H1 (cell line): ENCODE measurements around the gene ARHGEF19.

Experiments
- ASH2L ChIP-seq: fragments of 200-600, 300-600 bp; sonication (generic); IDR thresholded peaks from one replicate; pipeline ENCODE4 v1.7.1; 2017; ENCODE audit warnings: low read length
- CBX5 ChIP-seq: fragments of 300-800, 300-1000 bp; sonication (generic); IDR thresholded peaks from 2 replicates; pipeline ENCODE4 v1.7.1; 2016; ENCODE audit warnings: antibody characterized with exemption, low read length, low read depth
- CTCF ChIP-seq, 3 experiments: IDR thresholded peaks; 1 replicate in 2 of 3; 2 replicates in 1 of 3; pipeline versions ENCODE4 v1.5.1 to v1.6.1; 2011; ENCODE audit warnings: low read length in 3 of 3, mild to moderate bottlenecking in 3 of 3, inconsistent platforms in 2 of 3, low read depth in 1 of 3, moderate library complexity in 1 of 3; ENCODE audit not compliant: insufficient read depth in 1 of 3; ENCODE audit errors: control extremely low read depth in 1 of 3
- EZH2 ChIP-seq: fragments of 200-600 bp; sonication (generic); IDR thresholded peaks from 2 replicates; pipeline ENCODE4 v1.7.1; 2012; ENCODE audit warnings: low read depth, mild to moderate bottlenecking, moderate library complexity, low read length, inconsistent platforms; ENCODE audit not compliant: severe bottlenecking
- FOSL1 ChIP-seq: IDR thresholded peaks from 2 replicates; pipeline ENCODE4 v1.6.1; 2011; ENCODE audit warnings: mild to moderate bottlenecking, low read depth, low read length, moderate library complexity; ENCODE audit not compliant: insufficient read depth
- MAFK ChIP-seq: IDR thresholded peaks from 2 replicates; pipeline ENCODE4 v1.6.1; 2012; ENCODE audit warnings: low read depth, mild to moderate bottlenecking, improper control_type of control experiment, low read length
- POLR2A ChIP-seq, 2 experiments: IDR thresholded peaks; 1 replicate in 1 of 2; 2 replicates in 1 of 2; pipeline ENCODE4 v1.6.1; 2011; ENCODE audit warnings: low read depth in 2 of 2, low read length in 2 of 2, mild to moderate bottlenecking in 2 of 2; ENCODE audit errors: control extremely low read depth in 1 of 2
- RAD21 ChIP-seq, 2 experiments: IDR thresholded peaks in 1 of 2; conservative IDR thresholded peaks in 1 of 2; 2 replicates each; pipeline ENCODE4 v1.6.1; 2011; ENCODE audit warnings: low read depth in 2 of 2, low read length in 2 of 2, improper control_type of control experiment in 1 of 2, inconsistent platforms in 1 of 2, mild to moderate bottlenecking in 1 of 2, moderate library complexity in 1 of 2
- TAF1 ChIP-seq: IDR thresholded peaks from 2 replicates; pipeline ENCODE4 v1.6.1; 2011; ENCODE audit warnings: mild to moderate bottlenecking, low read depth, low read length
- TEAD4 ChIP-seq: IDR thresholded peaks from 2 replicates; pipeline ENCODE4 v1.6.1; 2012; ENCODE audit warnings: low read depth, low read length, inconsistent platforms, mixed read lengths
- TF ChIP-seq, protein P1 (sequence below): IDR thresholded peaks from 2 replicates; pipeline ENCODE4 v1.6.1; 2012; ENCODE audit warnings: inconsistent platforms

- TF ChIP-seq CTCF (IDR thresholded peaks at IDR 0.05; ENCODE audit: control extremely low read depth in 1 of 3, insufficient read depth in 1 of 3, low read depth in 1 of 3, low read length in 3 of 3) (no peak), MAFK (no peak), POLR2A (IDR thresholded peaks at IDR 0.05; ENCODE audit: control extremely low read depth in 1 of 2, low read depth in 2 of 2, low read length in 2 of 2) (no peak), FOSL1 (no peak), EZH2 (peak; percentile 27), TEAD4 (no peak), TAF1 (no peak), ASH2L (no peak), CBX5 (no peak), RAD21 (IDR thresholded peaks at IDR 0.05 in 1 of 2, conservative IDR thresholded peaks at IDR 0.05 in 1 of 2; ENCODE audit: low read depth in 2 of 2, low read length in 2 of 2) (no peak)
- TF ChIP-seq, protein P1, sequence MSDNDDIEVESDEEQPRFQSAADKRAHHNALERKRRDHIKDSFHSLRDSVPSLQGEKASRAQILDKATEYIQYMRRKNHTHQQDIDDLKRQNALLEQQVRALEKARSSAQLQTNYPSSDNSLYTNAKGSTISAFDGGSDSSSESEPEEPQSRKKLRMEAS, result no peak
Observed at GRCh38 chr1:16207318-16208269, 4.9 kb downstream of the ARHGEF19 start.
